Measurements from ENCODE around the gene PEX11A. TPM values are rescaled to one million over a fixed set of nuclear protein-coding genes. Genes with fewer than 3 reads are reported as not detected.

Gene PEX11A
- total and polyA plus RNA-seq, 3 experiments from 2014 or later, result 2.8 to 3.5 (median 2.9) TPM

DNA sequence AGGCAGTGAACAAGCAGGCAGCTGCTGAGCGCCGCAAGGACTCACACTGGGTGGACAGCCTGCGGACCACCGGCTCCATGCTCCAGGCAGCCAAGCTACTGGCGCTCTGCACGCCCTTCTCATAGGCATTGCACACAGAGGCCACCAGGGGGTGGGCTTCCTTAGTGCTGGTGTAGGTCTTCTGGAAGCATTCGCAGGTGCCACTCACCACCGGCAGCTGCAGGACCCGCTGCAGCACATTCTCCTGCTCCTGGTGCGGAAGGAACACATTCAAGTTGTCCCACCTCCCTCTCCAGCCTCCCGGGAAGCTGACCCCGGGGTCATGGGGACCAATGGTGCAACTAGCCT is 17.4 kb downstream of the PEX11A start:
- ChIA-PET POLR2A (no interaction called here), CTCF (no interaction called here)
- Mint-ChIP-seq H3K9me3 (no peaks in the 10 kb centered on the region), H3K4me1 (no peaks in the 10 kb centered on the region), H3K27ac (no peak overlapping the region), H3K27me3 (peaks cover 2 to 11% of the 10 kb centered on the region in 2 donors), H3K4me3 (no peak overlapping the region), H3K36me3 (peaks cover 0 to 2% (median 0%) of the 10 kb centered on the region in 3 donors)
- Histone ChIP-seq H3K36me3 (ENCODE audit: insufficient read depth, low read length) (no peaks in the 10 kb centered on the region), H3K4me3 (ENCODE audit: low read length) (no peak overlapping the region), H3K27me3 (ENCODE audit: insufficient read depth, low read length, poor library complexity, severe bottlenecking) (no peaks in the 10 kb centered on the region), H3K9me3 (ENCODE audit: low read length) (no peaks in the 10 kb centered on the region), H3K4me1 (ENCODE audit: insufficient read depth, low read length) (no peaks in the 10 kb centered on the region), H3K27ac (ENCODE audit: low read depth, low read length) (no peak overlapping the region)
- no peak for DNase-seq

DNA sequence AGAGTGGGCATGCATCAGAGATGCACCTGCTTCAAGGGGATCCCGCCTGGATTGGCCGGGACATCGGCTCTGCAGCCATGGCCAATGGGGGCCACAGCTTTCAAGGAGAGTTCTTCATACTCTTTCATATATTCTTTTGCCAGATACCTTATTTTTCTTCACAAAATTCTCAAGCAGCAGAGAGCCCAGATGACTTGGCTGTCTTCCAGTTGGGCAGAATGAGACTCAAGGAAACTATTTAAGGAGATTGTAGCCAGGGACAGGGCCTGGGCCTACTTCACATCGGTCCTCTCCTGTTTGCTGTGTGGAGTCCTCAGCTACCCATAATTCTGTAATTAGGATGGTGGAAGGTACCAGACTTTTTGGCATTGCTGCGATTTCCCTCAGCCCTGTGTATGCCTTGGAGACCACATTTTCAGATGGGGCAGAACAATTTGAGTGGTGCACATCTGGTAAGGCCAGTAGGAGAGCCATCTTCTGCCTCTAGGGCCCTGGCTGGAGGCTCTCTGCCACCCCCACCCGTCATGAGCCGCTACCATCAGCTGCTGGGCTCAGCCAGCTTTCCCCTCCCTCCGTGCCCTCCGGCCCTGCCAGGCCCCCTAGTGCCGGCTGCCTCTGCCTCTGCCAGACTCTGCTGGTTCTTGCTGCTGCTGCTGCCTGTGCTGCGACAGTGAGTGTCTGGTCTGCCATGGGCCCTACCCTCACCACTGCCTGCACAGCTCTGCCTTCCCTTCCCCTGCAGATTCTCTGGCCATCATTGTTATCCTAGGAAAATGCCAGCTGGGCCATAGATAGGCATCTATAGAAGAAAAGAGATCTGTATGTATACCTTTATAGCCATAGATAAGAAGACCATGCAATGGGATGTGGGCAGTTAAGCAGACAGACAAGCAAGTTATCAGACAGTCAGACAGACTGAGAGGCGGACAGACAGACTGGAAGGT is 18.1 kb downstream of the PEX11A start:
- ChIA-PET POLR2A (no interaction called here), CTCF (no interaction called here)
- H3K36me3 ChIP-seq (ENCODE audit: insufficient read depth, low read length), result no peaks in the 10 kb centered on the region
- H3K27me3 ChIP-seq (ENCODE audit: insufficient read depth, low read length, poor library complexity, severe bottlenecking), result no peaks in the 10 kb centered on the region
- no peak overlapping the region for H3K4me3 ChIP-seq (ENCODE audit: low read length)
- Mint-ChIP-seq H3K36me3 (peaks cover 0 to 2% (median 0%) of the 10 kb centered on the region in 3 donors), H3K4me3 (no peak overlapping the region), H3K27ac (no peak overlapping the region), H3K4me1 (no peaks in the 10 kb centered on the region), H3K9me3 (no peaks in the 10 kb centered on the region), H3K27me3 (peaks cover 2 to 15% of the 10 kb centered on the region in 2 donors)
- DNase-seq, result no peak
- no peaks in the 10 kb centered on the region for H3K9me3 ChIP-seq (ENCODE audit: low read length)
- H3K27ac ChIP-seq (ENCODE audit: low read depth, low read length), result no peak overlapping the region
- no peaks in the 10 kb centered on the region for H3K4me1 ChIP-seq (ENCODE audit: insufficient read depth, low read length)

DNA sequence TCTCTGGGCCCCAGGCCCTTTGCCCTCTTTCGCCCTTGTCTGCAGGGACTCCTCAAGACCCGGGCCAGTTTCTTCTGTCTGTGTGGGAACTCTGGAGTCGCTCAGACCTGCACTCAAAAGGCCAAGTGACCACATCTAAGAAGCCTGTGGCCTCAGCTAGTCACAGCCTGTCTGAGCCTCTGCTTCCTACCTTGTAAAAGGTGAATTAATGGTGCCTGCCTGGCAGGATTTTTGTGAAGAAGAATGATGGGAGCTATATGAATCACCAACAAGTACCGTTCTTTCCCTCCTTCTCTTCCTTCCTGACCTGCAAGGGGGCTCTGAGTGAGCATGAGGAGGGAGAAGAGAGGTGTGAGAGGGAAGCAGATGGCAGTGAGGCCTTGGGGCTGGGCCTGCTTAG is 18.9 kb downstream of the PEX11A start:
- no peaks in the 10 kb centered on the region for H3K9me3 ChIP-seq (ENCODE audit: low read length)
- no peaks in the 10 kb centered on the region for H3K4me1 ChIP-seq (ENCODE audit: insufficient read depth, low read length)
- POLR2A ChIA-PET, result no interaction called here
- peaks cover 0 to 2% (median 0%) of the 10 kb centered on the region in 3 donors for H3K36me3 Mint-ChIP-seq
- no peak overlapping the region for H3K4me3 Mint-ChIP-seq
- no peaks in the 10 kb centered on the region for H3K9me3 Mint-ChIP-seq
- H3K4me3 ChIP-seq (ENCODE audit: low read length), result no peak overlapping the region
- H3K27ac Mint-ChIP-seq, result peak overlapping the region in 1 of 8 donors; percentile 51
- no peaks in the 10 kb centered on the region for H3K27me3 ChIP-seq (ENCODE audit: insufficient read depth, low read length, poor library complexity, severe bottlenecking)
- no peaks in the 10 kb centered on the region for H3K36me3 ChIP-seq (ENCODE audit: insufficient read depth, low read length)
- no peaks in the 10 kb centered on the region for H3K4me1 Mint-ChIP-seq
- H3K27me3 Mint-ChIP-seq, result peaks cover 2 to 16% of the 10 kb centered on the region in 2 donors
- H3K27ac ChIP-seq (ENCODE audit: low read depth, low read length), result no peak overlapping the region
- no peak for DNase-seq
- CTCF ChIA-PET, result no interaction called here

DNA sequence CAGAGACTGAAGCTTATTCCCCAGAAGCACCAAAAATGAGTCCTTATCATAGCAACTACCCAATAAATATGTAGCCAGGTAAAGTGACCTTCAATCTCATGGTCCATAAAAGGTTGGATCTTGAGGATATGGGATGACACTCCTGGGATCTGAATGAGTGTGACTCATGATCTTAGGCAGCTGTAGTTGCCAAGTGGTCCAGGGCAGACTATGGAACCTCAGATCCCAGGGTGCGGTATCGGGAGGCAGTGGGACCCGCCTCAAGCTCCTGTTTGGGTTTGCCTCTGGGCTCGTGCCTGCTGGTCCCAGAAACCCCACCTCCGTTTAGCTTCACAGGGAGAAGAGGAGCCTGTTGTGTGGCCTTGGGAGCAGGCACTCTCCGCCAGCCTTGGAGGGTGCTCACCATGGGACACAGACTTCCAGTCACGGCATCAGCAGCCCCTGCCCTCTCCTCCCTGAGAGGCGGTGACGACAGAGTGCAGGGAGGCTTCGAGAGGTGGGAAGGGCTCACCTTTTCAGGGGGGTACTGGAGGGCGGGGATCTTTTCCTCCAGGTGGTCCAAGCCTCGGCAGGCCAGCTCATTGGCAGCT is 19.5 kb downstream of the PEX11A start:
- H3K9me3 ChIP-seq (ENCODE audit: low read length), result no peaks in the 10 kb centered on the region
- POLR2A ChIA-PET, result no interaction called here
- Mint-ChIP-seq H3K9me3 (no peaks in the 10 kb centered on the region), H3K27me3 (peaks cover 0 to 22% of the 10 kb centered on the region in 2 donors), H3K4me3 (no peak overlapping the region), H3K36me3 (peaks cover 0 to 2% (median 0%) of the 10 kb centered on the region in 3 donors), H3K27ac (no peak overlapping the region), H3K4me1 (no peaks in the 10 kb centered on the region)
- CTCF ChIA-PET, result no interaction called here
- H3K4me1 ChIP-seq (ENCODE audit: insufficient read depth, low read length), result no peaks in the 10 kb centered on the region
- no peaks in the 10 kb centered on the region for H3K27me3 ChIP-seq (ENCODE audit: insufficient read depth, low read length, poor library complexity, severe bottlenecking)
- H3K36me3 ChIP-seq (ENCODE audit: insufficient read depth, low read length), result no peaks in the 10 kb centered on the region
- H3K4me3 ChIP-seq (ENCODE audit: low read length), result no peak overlapping the region
- DNase-seq, result no peak
- H3K27ac ChIP-seq (ENCODE audit: low read depth, low read length), result no peak overlapping the region

DNA sequence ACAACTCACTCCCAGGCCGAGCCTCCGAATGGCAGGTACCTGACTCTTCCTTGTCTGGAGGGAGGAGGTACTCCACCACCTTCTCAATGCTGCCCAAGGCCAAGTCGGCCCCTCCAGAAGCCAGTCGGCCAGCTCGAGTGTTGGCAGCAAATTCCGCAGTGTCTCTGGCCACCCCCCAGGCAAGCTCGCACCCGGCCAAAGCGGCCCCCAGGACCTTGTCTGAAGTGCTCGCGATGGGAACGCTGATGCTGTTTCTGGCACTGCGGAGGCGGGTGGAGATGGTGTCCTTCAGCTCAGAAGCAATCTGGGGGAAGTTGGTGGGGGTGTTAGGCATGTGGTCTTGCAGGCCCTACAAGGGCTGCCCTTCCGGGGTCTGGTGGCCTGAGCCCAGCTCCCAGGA is 20.6 kb downstream of the PEX11A start:
- Mint-ChIP-seq H3K27me3 (peaks cover 0 to 25% of the 10 kb centered on the region in 2 donors), H3K9me3 (no peaks in the 10 kb centered on the region), H3K4me1 (peaks cover 0 to 3% (median 2%) of the 10 kb centered on the region in 3 donors), H3K27ac (no peak overlapping the region), H3K36me3 (peaks cover 0 to 2% (median 0%) of the 10 kb centered on the region in 3 donors), H3K4me3 (no peak overlapping the region)
- POLR2A ChIA-PET, result no interaction called here
- no peak for DNase-seq
- CTCF ChIA-PET, result no interaction called here
- H3K4me3 ChIP-seq (ENCODE audit: low read length), result no peak overlapping the region
- no peaks in the 10 kb centered on the region for H3K9me3 ChIP-seq (ENCODE audit: low read length)
- H3K4me1 ChIP-seq (ENCODE audit: insufficient read depth, low read length), result no peaks in the 10 kb centered on the region
- no peak overlapping the region for H3K27ac ChIP-seq (ENCODE audit: low read depth, low read length)
- H3K27me3 ChIP-seq (ENCODE audit: insufficient read depth, low read length, poor library complexity, severe bottlenecking), result no peaks in the 10 kb centered on the region
- no peaks in the 10 kb centered on the region for H3K36me3 ChIP-seq (ENCODE audit: insufficient read depth, low read length)

DNA sequence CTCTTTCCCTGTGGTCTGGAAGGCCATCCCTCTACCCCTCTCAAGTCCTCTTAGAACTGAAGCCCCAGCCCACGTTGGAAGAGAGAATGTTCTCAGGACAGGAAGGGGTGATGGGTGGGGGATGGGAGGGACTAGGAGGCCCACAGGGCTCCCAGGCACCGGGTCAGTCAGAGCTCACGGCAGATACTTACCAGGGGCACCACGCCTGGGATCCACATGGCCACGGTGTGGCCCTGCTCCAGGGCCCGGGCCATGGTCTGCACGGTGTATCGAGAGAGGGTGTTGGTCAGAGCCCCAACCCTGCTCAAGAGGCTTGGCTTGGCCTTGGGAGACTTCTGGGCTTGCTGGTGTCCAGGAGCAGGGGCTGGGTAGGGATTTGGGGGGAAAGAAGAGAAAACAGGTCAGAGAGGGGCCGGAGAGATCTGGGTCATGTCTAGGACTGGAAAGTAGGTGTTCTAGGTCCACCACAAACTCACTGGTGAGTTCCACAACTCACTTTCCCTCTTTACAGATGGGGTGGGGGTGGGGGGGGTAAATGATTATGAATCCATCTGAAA is 21.2 kb downstream of the PEX11A start:
- Histone ChIP-seq H3K27ac (ENCODE audit: low read depth, low read length) (no peak overlapping the region), H3K4me1 (ENCODE audit: insufficient read depth, low read length) (no peaks in the 10 kb centered on the region), H3K36me3 (ENCODE audit: insufficient read depth, low read length) (no peaks in the 10 kb centered on the region), H3K27me3 (ENCODE audit: insufficient read depth, low read length, poor library complexity, severe bottlenecking) (no peaks in the 10 kb centered on the region), H3K4me3 (ENCODE audit: low read length) (no peak overlapping the region), H3K9me3 (ENCODE audit: low read length) (no peaks in the 10 kb centered on the region)
- no peak for DNase-seq
- Mint-ChIP-seq H3K36me3 (peaks cover 0 to 2% (median 0%) of the 10 kb centered on the region in 3 donors), H3K4me1 (peaks cover 0 to 5% (median 5%) of the 10 kb centered on the region in 3 donors), H3K9me3 (no peaks in the 10 kb centered on the region), H3K27me3 (peaks cover 0 to 30% of the 10 kb centered on the region in 2 donors), H3K27ac (no peak overlapping the region), H3K4me3 (no peak overlapping the region)
- ChIA-PET POLR2A (no interaction called here), CTCF (no interaction called here)

DNA sequence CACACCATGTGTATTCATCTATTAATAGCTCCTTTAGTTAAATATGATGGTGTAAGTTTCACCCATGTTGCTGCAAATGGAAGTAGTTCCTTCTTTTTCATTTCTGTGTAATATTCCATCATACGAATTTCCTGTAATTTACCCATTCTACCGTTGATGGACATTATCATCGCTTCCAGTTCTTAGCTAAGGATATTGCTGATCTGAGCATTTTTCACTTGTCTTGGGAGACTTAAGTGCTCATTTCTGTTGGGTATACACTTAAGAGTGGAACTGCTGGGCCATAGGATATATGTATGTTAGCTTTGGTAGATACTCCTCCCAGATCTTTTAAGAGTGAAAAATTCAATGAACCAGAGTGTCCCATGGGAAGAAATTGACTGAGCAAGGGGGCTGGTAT is 22.4 kb downstream of the PEX11A start:
- Histone ChIP-seq H3K27me3 (ENCODE audit: insufficient read depth, low read length, poor library complexity, severe bottlenecking) (no peaks in the 10 kb centered on the region), H3K27ac (ENCODE audit: low read depth, low read length) (no peak overlapping the region), H3K4me3 (ENCODE audit: low read length) (no peak overlapping the region), H3K36me3 (ENCODE audit: insufficient read depth, low read length) (no peaks in the 10 kb centered on the region), H3K9me3 (ENCODE audit: low read length) (no peaks in the 10 kb centered on the region), H3K4me1 (ENCODE audit: insufficient read depth, low read length) (no peaks in the 10 kb centered on the region)
- DNase-seq, result no peak
- POLR2A ChIA-PET, result no interaction called here
- no peaks in the 10 kb centered on the region for H3K9me3 Mint-ChIP-seq
- no peak overlapping the region for H3K4me3 Mint-ChIP-seq
- H3K27ac Mint-ChIP-seq, result no peak overlapping the region
- no peaks in the 10 kb centered on the region for H3K36me3 Mint-ChIP-seq
- H3K4me1 Mint-ChIP-seq, result peaks cover 0 to 5% (median 5%) of the 10 kb centered on the region in 3 donors
- CTCF ChIA-PET, result no interaction called here
- peaks cover 0 to 32% of the 10 kb centered on the region in 2 donors for H3K27me3 Mint-ChIP-seq

DNA sequence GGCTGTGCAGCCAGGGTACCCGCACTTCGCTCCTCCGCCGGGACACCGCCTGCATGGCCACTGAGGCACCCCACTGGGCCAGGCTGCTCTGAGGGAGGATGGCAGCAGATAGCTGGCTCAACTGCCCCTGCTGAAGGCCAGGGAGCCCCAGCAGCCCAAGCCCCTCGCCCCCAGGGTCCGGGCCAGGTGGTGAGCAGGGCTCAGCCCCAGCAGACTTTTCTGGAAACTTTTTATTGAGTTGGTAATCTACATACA is 22.9 kb downstream of the PEX11A start:
- CTCF ChIA-PET, result no interaction called here

More for the DNA sequence above, 22.9 kb downstream of the PEX11A start:
- peaks cover 2 to 31% of the 10 kb centered on the region in 2 donors for H3K27me3 Mint-ChIP-seq
- DNase-seq, result no peak
- no peaks in the 10 kb centered on the region for H3K36me3 ChIP-seq (ENCODE audit: insufficient read depth, low read length)
- H3K4me3 ChIP-seq (ENCODE audit: low read length), result no peak overlapping the region
- H3K4me1 ChIP-seq (ENCODE audit: insufficient read depth, low read length), result no peaks in the 10 kb centered on the region
- H3K4me3 Mint-ChIP-seq, result no peak overlapping the region
- peaks cover 0 to 5% (median 5%) of the 10 kb centered on the region in 3 donors for H3K4me1 Mint-ChIP-seq
- POLR2A ChIA-PET, result no interaction called here
- H3K36me3 Mint-ChIP-seq, result no peaks in the 10 kb centered on the region
- no peaks in the 10 kb centered on the region for H3K9me3 ChIP-seq (ENCODE audit: low read length)
- no peaks in the 10 kb centered on the region for H3K9me3 Mint-ChIP-seq
- no peak overlapping the region for H3K27ac Mint-ChIP-seq
- no peaks in the 10 kb centered on the region for H3K27me3 ChIP-seq (ENCODE audit: insufficient read depth, low read length, poor library complexity, severe bottlenecking)
- H3K27ac ChIP-seq (ENCODE audit: low read depth, low read length), result no peak overlapping the region
